Measurements from ENCODE around the gene PARP12. TPM values are rescaled to one million over a fixed set of nuclear protein-coding genes. Genes with fewer than 3 reads are reported as not detected.

PARP12 gene
- total and polyA plus RNA-seq, 2 of the 8 experiments (the other 6 are each of a cell fraction or from before 2014, with no cell fraction given), result 9.0 to 21.5 TPM

GRCh38 chr7:140084142-140084655 is 21.4 kb upstream of the PARP12 start:
- 85% methylated on average over 4 of the region's 4 CpGs; no CpG with 5 or more reads in 1 of the 2 experiments for WGBS, 2 experiments (ENCODE audit: extremely low coverage in 1 of 2, insufficient coverage in 1 of 2, insufficient read length in 1 of 2, insufficient replicate concordance in 2 of 2, low coverage in 1 of 2, low lambda C conversion rate in 2 of 2, missing lambda C conversion rate in 1 of 2)
- H3K36me3 ChIP-seq (ENCODE audit: control insufficient read depth in 2 of 4, insufficient read depth in 4 of 4, low read length in 3 of 4), result no peaks in the 10 kb centered on the region
- H3K4me2 ChIP-seq (ENCODE audit: insufficient read depth in 1 of 2, low read depth in 2 of 2, low read length in 2 of 2), result no peak overlapping the region
- peaks cover 0 to 2% of the 10 kb centered on the region in 2 experiments for H4K20me1 ChIP-seq (replicated peaks in 1 of 2; ENCODE audit: control insufficient read depth in 1 of 2, insufficient read depth in 2 of 2, low read length in 2 of 2)
- H2BK20ac ChIP-seq (ENCODE audit: low read length), result no peak overlapping the region
- H2AFZ ChIP-seq (ENCODE audit: low read length), result no peak overlapping the region
- no peak overlapping the region for H2BK12ac ChIP-seq (ENCODE audit: low read depth, low read length)
- no peak overlapping the region for H2BK15ac ChIP-seq (ENCODE audit: low read length)
- H4K5ac ChIP-seq (ENCODE audit: insufficient read length, low read depth, low read length), result no peak overlapping the region
- ChIA-PET POLR2A (ENCODE audit: partially characterized antibody) (interaction anchor here (0.5 kb wide), 1 partner anchor 37 kb away, joined by 3 read pairs; no protein-coding TSS in a partner anchor), CTCF (ENCODE audit: partially characterized antibody) (interaction anchor here (0.7 to 1.2 kb wide), 2 partner anchors 78 to 213 kb away, joined by 3 read pairs; no protein-coding TSS in a partner anchor)
- 0 out of 2 replicates have a peak overlapping the region, but pooled peaks have one; percentile 21 for H3K18ac ChIP-seq (ENCODE audit: extremely low read depth, low read length)
- H3K27me3 ChIP-seq (replicated peaks in 1 of 4; ENCODE audit: control insufficient read depth in 3 of 4, extremely low read depth in 1 of 4, insufficient read depth in 3 of 4, low read length in 3 of 4), result no peaks in the 10 kb centered on the region
- H3K9ac ChIP-seq (replicated peaks in 1 of 4; ENCODE audit: extremely low read depth in 1 of 4, low read depth in 3 of 4, low read length in 3 of 4), result no peak overlapping the region
- no peak overlapping the region for H3K14ac ChIP-seq (ENCODE audit: insufficient read length)
- peaks cover 0 to 6% (median 1%) of the 10 kb centered on the region in 4 experiments; a peak in 2 of 7 replicates for H3K4me1 ChIP-seq (replicated peaks in 1 of 4; ENCODE audit: control insufficient read depth in 3 of 4, insufficient read depth in 4 of 4, low read length in 3 of 4)
- DNase-seq (ENCODE audit: low read depth in 1 of 2, low spot score in 2 of 2) (no peak), FAIRE-seq (no peak)
- no peak overlapping the region for H2BK120ac ChIP-seq (replicated peaks; ENCODE audit: low read depth, low read length)
- no peak overlapping the region for H3K4ac ChIP-seq (replicated peaks; ENCODE audit: insufficient read length, low read depth, low read length)
- no peak overlapping the region for H3K56ac ChIP-seq (replicated peaks; ENCODE audit: insufficient read length, low read depth, low read length)
- H3K27ac ChIP-seq (ENCODE audit: low read depth, low read length), result no peak overlapping the region
- no peak overlapping the region for H3K4me3 ChIP-seq (ENCODE audit: extremely low read depth in 1 of 4, insufficient read depth in 2 of 4, low read depth in 3 of 4, low read length in 4 of 4)
- H3K23me2 ChIP-seq (ENCODE audit: low read depth, low read length), result no peaks in the 10 kb centered on the region
- H3K23ac ChIP-seq (ENCODE audit: insufficient read length), result no peak overlapping the region
- no peaks in the 10 kb centered on the region for H3K79me2 ChIP-seq (ENCODE audit: control insufficient read depth in 1 of 2, insufficient read depth in 2 of 2, low read length in 2 of 2)
- no peak overlapping the region for H4K91ac ChIP-seq (replicated peaks; ENCODE audit: insufficient read length, low read length)
- H3K9me3 ChIP-seq (ENCODE audit: insufficient read depth in 2 of 2, low read depth in 1 of 2, low read length in 1 of 2), result no peaks in the 10 kb centered on the region
- no peaks in the 10 kb centered on the region for H3K79me1 ChIP-seq (ENCODE audit: low read depth, low read length)
- no peak overlapping the region for H2BK5ac ChIP-seq (ENCODE audit: low read depth, low read length)
- no peak overlapping the region for H4K8ac ChIP-seq (ENCODE audit: extremely low read depth, insufficient read depth, low read length)
- H2AK5ac ChIP-seq (ENCODE audit: low read depth, low read length), result no peak overlapping the region
- TF ChIP-seq SP4 (IDR thresholded peaks at IDR 0.05; ENCODE audit: low read length) (no peak), JUND (IDR thresholded peaks at IDR 0.05; ENCODE audit: low read length) (no peak), RNF2 (IDR thresholded peaks at IDR 0.05; ENCODE audit: borderline replicate concordance, low read depth, low read length, missing control alignments, poor library complexity, severe bottlenecking) (no peak), MAX (IDR thresholded peaks at IDR 0.05) (no peak), POLR2A (IDR thresholded peaks at IDR 0.05; ENCODE audit: control extremely low read depth in 1 of 2, low read depth in 2 of 2, low read length in 2 of 2) (no peak), PHF8 (conservative IDR thresholded peaks at IDR 0.05; ENCODE audit: low read depth, low read length) (no peak), SP2 (IDR thresholded peaks at IDR 0.05; ENCODE audit: low read length) (no peak), SRF (IDR thresholded peaks at IDR 0.05; ENCODE audit: low read depth, low read length) (no peak)

Measured in H1 (cell line).